Endothelial cell of umbilical vein (primary cell): ENCODE data around the gene CUL9. TPM values are rescaled to one million over a fixed set of nuclear protein-coding genes. Genes with fewer than 3 reads are reported as not detected.

Experiments used
- BruUV-seq: library from RNA; stranded (reverse); fragments of 400-500 nt; replicated peaks from 2 replicates; lab custom pipeline; 2021; lab: Mats Ljungman, UMichigan
- CTCF ChIA-PET: fragments of 300-600, 350-600 bp; sonication (Branson Sonifier 250); formaldehyde crosslinking; loops from one replicate; lab custom pipeline; 2021; ENCODE audit warnings: antibody characterized with exemption, inconsistent platforms; lab: Charles Lee
- POLR2A ChIA-PET: fragments of 300-600, 350-600 bp; sonication (Branson Sonifier 250); formaldehyde crosslinking; loops from one replicate; lab custom pipeline; 2021; ENCODE audit warnings: antibody characterized with exemption, inconsistent platforms; lab: Charles Lee
- DNase-seq: peaks from one replicate; pipeline ENCODE4 v3.0.0-alpha.2; 2011; ENCODE audit warnings: low read depth, low spot score
- FAIRE-seq: peaks from 2 replicates; lab custom pipeline; 2011; peaks lifted over from hg19 to GRCh38; lab: Jason Lieb, UNC
- H2AFZ ChIP-seq: 2 replicates; pipeline ENCODE4 v1.6.0; 2012; ENCODE audit warnings: low read depth, low read length, control low read depth, inconsistent platforms
- H3K27ac ChIP-seq: 2 replicates; pipeline ENCODE4 v1.5.1; 2011; ENCODE audit warnings: low read depth, mild to moderate bottlenecking, control low read depth, low read length, moderate library complexity; ENCODE audit not compliant: insufficient read depth
- H3K27me3 ChIP-seq, 2 experiments: 2 replicates each; pipeline versions ENCODE4 v1.6.0 to v1.6.1; 2011; ENCODE audit warnings: low read length in 2 of 2, mixed read lengths in 1 of 2; ENCODE audit not compliant: control insufficient read depth in 2 of 2, insufficient read depth in 2 of 2
- H3K36me3 ChIP-seq, 2 experiments: 2 replicates in 1 of 2; 3 replicates in 1 of 2; pipeline ENCODE4 v1.5.1; 2011; ENCODE audit warnings: low read length in 2 of 2, mild to moderate bottlenecking in 1 of 2, moderate library complexity in 1 of 2; ENCODE audit not compliant: control insufficient read depth in 2 of 2, insufficient read depth in 2 of 2; ENCODE audit errors: extremely low read depth in 1 of 2
- H3K4me1 ChIP-seq: 3 replicates; pipeline ENCODE4 v1.5.1; 2011; ENCODE audit warnings: mild to moderate bottlenecking, low read length; ENCODE audit not compliant: control insufficient read depth, insufficient read depth; ENCODE audit errors: extremely low read depth
- H3K4me2 ChIP-seq: 2 replicates; pipeline ENCODE4 v1.6.1; 2011; ENCODE audit warnings: low read length, control low read depth, mixed read lengths; ENCODE audit not compliant: insufficient read depth
- H3K4me3 ChIP-seq, 3 experiments: fragments of 200-600 bp in 1 of 3; sonication (generic), shearing (Covaris generic) in 1 of 3; replicated peaks in 1 of 3; 2 replicates each; pipeline ENCODE4 v1.5.1; 2011 to 2016; ENCODE audit warnings: control low read depth in 3 of 3, low read length in 3 of 3, mild to moderate bottlenecking in 2 of 3, inconsistent platforms in 1 of 3, low read depth in 1 of 3, moderate library complexity in 1 of 3; ENCODE audit not compliant: insufficient read depth in 1 of 3
- H3K79me2 ChIP-seq: 2 replicates; pipeline ENCODE4 v1.6.0; 2012; ENCODE audit warnings: low read length, inconsistent platforms; ENCODE audit not compliant: control insufficient read depth, insufficient read depth
- H3K9ac ChIP-seq: replicated peaks from 2 replicates; pipeline ENCODE3; 2011; ENCODE audit warnings: low read length, control low read depth; ENCODE audit not compliant: insufficient read depth; ENCODE audit errors: extremely low read depth
- H3K9me1 ChIP-seq: replicated peaks from 3 replicates; pipeline ENCODE4 v1.6.0; 2011; ENCODE audit warnings: mild to moderate bottlenecking, low read length; ENCODE audit not compliant: control insufficient read depth, insufficient read depth; ENCODE audit errors: extremely low read depth
- H3K9me3 ChIP-seq: replicated peaks from 2 replicates; pipeline ENCODE4 v1.5.1; 2012; ENCODE audit warnings: low read length, inconsistent platforms; ENCODE audit not compliant: control insufficient read depth, insufficient read depth
- H4K20me1 ChIP-seq: replicated peaks from 2 replicates; pipeline ENCODE3; 2011; ENCODE audit warnings: mild to moderate bottlenecking, low read length; ENCODE audit not compliant: control insufficient read depth, insufficient read depth; ENCODE audit errors: extremely low read depth
- EZH2 ChIP-seq: IDR thresholded peaks from 2 replicates; pipeline ENCODE4 v1.6.1; 2012; ENCODE audit warnings: borderline replicate concordance, low read depth, mild to moderate bottlenecking, moderate library complexity, low read length, inconsistent platforms; ENCODE audit not compliant: severe bottlenecking
- FOS ChIP-seq: IDR thresholded peaks from 2 replicates; pipeline ENCODE4 v1.6.1; 2011; ENCODE audit warnings: mild to moderate bottlenecking, low read length, moderate library complexity, borderline replicate concordance; ENCODE audit not compliant: insufficient read depth
- GATA2 ChIP-seq: IDR thresholded peaks from 2 replicates; pipeline ENCODE4 v1.7.0; 2011; ENCODE audit warnings: low read depth, mild to moderate bottlenecking, moderate library complexity, mixed read lengths, low read length; ENCODE audit not compliant: insufficient read length, insufficient read depth
- JUN ChIP-seq: IDR thresholded peaks from 2 replicates; pipeline ENCODE4 v1.6.1; 2011; ENCODE audit warnings: borderline replicate concordance, low read depth; ENCODE audit not compliant: insufficient read length, insufficient read depth
- MYC ChIP-seq: IDR thresholded peaks from one replicate; pipeline ENCODE4 v1.6.1; 2011; ENCODE audit warnings: mild to moderate bottlenecking, low read depth, low read length
- POLR2A ChIP-seq: IDR thresholded peaks from 2 replicates; pipeline ENCODE4 v1.6.1; 2012; ENCODE audit warnings: low read depth, mild to moderate bottlenecking, control low read depth, low read length
- POLR2AphosphoS5 ChIP-seq: IDR thresholded peaks from 2 replicates; pipeline ENCODE4 v1.6.1; 2012; ENCODE audit warnings: low read depth, mild to moderate bottlenecking, control low read depth, low read length, moderate library complexity; ENCODE audit not compliant: insufficient read depth
- dilution Hi-C: fragments of 300-500 bp; cut with MboI; formaldehyde crosslinking; loops from one replicate; pipeline ENCODE4 v1.15.0; 2019; ENCODE audit warnings: low sequenced_read_pairs; ENCODE audit not compliant: extremely low pct_ligation_motif_present
- intact Hi-C: fragments of 100-400 bp; cut with micrococcal nuclease; formaldehyde crosslinking; loops from one replicate; pipeline ENCODE4 v1.10.0; 2022
- polyA plus RNA-seq, 4 experiments: library from polyadenylated mRNA; depleted of rRNA in 3 of 4; stranded (reverse) in 3 of 4; unstranded in 1 of 4; fragments of >200 nt; gene quantifications; 2 replicates each; pipeline versions ENCODE4 v1.2.1 to v1.2.3, GENCODE V29; 2011 to 2012; ENCODE audit warnings: missing spikeins in 1 of 4
- total RNA-seq: library from RNA; stranded (reverse); gene quantifications from 2 replicates; pipeline ENCODE4 v1.2.3, GENCODE V29; 2021
- TF ChIP-seq, protein P1 (sequence below), 2 donors: IDR thresholded peaks; 1 replicate in 1 of 2; 2 replicates in 1 of 2; pipeline ENCODE4 v1.5.1; 2011; ENCODE audit warnings: low read length in 2 of 2, mild to moderate bottlenecking in 2 of 2, moderate library complexity in 2 of 2, control low read depth in 1 of 2, inconsistent platforms in 1 of 2, low read depth in 1 of 2; ENCODE audit not compliant: insufficient read depth in 1 of 2; ENCODE audit errors: extremely low read depth in 1 of 2
- TF ChIP-seq, protein P2 (sequence below): IDR thresholded peaks from 2 replicates; pipeline ENCODE4 v1.6.1; 2011; ENCODE audit not compliant: insufficient read depth, insufficient read length

CUL9 gene
- total and polyA plus RNA-seq, 2 donors (not counting 3 experiments of a cell fraction or from before 2014, with no cell fraction given) = 38.7 to 46.0 TPM

DNA sequence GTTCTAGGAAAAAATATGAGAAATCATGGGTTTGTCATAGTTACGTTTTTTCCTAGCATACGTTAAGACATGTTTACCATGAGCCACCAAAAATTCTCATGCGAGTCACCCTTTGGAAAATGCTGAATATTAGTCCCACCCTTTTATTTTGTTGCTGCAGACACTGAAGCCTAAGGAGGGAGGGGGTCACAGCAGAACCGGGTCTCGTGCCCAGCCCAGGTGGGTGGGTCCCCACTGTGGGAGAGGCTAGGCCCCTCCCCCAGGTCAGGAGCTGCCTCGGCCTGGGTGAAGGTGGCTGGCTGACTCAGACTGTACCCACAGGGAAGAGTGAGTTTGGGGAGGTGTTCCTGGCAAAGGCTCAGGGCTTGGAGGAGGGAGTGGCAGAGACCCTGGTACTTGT is 37.1 kb upstream of the CUL9 start:
- no peaks in the 10 kb centered on the region for H3K27me3 ChIP-seq
- H3K9me1 ChIP-seq = no peaks in the 10 kb centered on the region
- H3K4me1 ChIP-seq = no peaks in the 10 kb centered on the region
- intact Hi-C loops (loop anchor here (5.0 kb wide), 1 partner anchor 88 kb away; the partner anchor contains the start of genes KLC4 and MRPL2), dilution Hi-C loops (no loop called here)
- H3K27ac ChIP-seq = no peak overlapping the region
- CTCF ChIA-PET = interaction anchor here (3.1 kb wide), 1 partner anchor 134 kb away, joined by 55 read pairs; the partner anchor contains the start of genes KLHDC3 and MEA1
- TF ChIP-seq EZH2 (no peak), POLR2AphosphoS5 (no peak), JUN (no peak), FOS (no peak), MYC (no peak), GATA2 (no peak), POLR2A (no peak)
- TF ChIP-seq, protein P1, sequence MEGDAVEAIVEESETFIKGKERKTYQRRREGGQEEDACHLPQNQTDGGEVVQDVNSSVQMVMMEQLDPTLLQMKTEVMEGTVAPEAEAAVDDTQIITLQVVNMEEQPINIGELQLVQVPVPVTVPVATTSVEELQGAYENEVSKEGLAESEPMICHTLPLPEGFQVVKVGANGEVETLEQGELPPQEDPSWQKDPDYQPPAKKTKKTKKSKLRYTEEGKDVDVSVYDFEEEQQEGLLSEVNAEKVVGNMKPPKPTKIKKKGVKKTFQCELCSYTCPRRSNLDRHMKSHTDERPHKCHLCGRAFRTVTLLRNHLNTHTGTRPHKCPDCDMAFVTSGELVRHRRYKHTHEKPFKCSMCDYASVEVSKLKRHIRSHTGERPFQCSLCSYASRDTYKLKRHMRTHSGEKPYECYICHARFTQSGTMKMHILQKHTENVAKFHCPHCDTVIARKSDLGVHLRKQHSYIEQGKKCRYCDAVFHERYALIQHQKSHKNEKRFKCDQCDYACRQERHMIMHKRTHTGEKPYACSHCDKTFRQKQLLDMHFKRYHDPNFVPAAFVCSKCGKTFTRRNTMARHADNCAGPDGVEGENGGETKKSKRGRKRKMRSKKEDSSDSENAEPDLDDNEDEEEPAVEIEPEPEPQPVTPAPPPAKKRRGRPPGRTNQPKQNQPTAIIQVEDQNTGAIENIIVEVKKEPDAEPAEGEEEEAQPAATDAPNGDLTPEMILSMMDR (IDR thresholded peaks at IDR 0.05; ENCODE audit: extremely low read depth in 1 of 2, insufficient read depth in 1 of 2, low read depth in 1 of 2, low read length in 2 of 2) = no peak
- TF ChIP-seq, protein P2, sequence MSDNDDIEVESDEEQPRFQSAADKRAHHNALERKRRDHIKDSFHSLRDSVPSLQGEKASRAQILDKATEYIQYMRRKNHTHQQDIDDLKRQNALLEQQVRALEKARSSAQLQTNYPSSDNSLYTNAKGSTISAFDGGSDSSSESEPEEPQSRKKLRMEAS = no peak
- no peak overlapping the region for H3K4me2 ChIP-seq
- H3K9me3 ChIP-seq = no peaks in the 10 kb centered on the region
- H3K4me3 ChIP-seq = no peak overlapping the region
- H3K79me2 ChIP-seq = no peaks in the 10 kb centered on the region
- BruUV-seq = no TSS peak
- no peak overlapping the region for H2AFZ ChIP-seq
- FAIRE-seq (no peak), DNase-seq (no peak)
- POLR2A ChIA-PET = no interaction called here
- no peak overlapping the region for H3K9ac ChIP-seq
- H4K20me1 ChIP-seq = no peaks in the 10 kb centered on the region
- H3K36me3 ChIP-seq = no peaks in the 10 kb centered on the region
